Measurements from ENCODE around the gene SLC6A3.

- TF ChIP-seq ZNF274 (IDR thresholded peaks at IDR 0.05; ENCODE audit: low read depth, low read length): no peak
- no peak for TF ChIP-seq SUZ12 (IDR thresholded peaks at IDR 0.05; ENCODE audit: extremely low read depth, insufficient read depth, insufficient read length)
- no peak for TF ChIP-seq YY1 (IDR thresholded peaks at IDR 0.05; ENCODE audit: insufficient read depth, insufficient read length)
Observed at GRCh38 chr5:1343931-1344901, 101.0 kb downstream of the SLC6A3 start.
